Measurements from ENCODE around the gene PRMT7.

The PRMT7 gene

DNA sequence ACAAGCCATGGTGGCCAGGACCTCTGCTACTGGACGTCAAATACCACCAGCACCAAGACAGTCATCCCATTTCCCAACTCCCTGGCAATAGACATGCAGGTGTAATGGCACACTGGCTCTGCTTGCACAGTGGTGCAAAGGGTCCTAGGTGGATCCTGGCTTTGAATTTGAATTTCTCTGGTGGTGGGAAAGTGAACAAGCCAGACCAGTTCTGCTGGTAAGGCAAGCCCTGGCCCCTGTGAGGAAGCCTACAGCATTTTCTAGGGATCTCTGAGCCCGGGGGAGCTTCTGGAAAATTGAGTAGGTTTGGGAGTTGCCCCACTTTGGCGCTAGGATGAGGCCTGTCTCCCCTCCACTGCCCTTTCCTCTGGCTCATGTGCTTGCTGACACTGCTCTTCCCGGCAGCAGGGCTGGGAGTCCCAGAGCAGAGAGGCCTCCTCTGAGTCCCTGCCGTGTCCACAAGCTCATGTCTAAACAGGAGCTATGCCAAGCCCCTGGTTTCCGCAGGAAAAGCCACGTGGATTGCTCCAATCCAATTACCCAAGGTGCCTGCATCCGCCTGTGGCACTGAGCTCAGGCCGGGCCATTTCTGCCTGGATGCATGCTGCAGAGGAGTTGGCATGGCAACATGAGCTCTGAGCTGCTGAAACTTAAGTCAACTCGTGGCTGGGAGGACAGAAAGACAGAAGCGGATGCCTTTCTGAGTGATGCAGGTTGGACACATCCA is 67.0 kb downstream of the PRMT7 start:
- DNase-seq: no peak

DNA sequence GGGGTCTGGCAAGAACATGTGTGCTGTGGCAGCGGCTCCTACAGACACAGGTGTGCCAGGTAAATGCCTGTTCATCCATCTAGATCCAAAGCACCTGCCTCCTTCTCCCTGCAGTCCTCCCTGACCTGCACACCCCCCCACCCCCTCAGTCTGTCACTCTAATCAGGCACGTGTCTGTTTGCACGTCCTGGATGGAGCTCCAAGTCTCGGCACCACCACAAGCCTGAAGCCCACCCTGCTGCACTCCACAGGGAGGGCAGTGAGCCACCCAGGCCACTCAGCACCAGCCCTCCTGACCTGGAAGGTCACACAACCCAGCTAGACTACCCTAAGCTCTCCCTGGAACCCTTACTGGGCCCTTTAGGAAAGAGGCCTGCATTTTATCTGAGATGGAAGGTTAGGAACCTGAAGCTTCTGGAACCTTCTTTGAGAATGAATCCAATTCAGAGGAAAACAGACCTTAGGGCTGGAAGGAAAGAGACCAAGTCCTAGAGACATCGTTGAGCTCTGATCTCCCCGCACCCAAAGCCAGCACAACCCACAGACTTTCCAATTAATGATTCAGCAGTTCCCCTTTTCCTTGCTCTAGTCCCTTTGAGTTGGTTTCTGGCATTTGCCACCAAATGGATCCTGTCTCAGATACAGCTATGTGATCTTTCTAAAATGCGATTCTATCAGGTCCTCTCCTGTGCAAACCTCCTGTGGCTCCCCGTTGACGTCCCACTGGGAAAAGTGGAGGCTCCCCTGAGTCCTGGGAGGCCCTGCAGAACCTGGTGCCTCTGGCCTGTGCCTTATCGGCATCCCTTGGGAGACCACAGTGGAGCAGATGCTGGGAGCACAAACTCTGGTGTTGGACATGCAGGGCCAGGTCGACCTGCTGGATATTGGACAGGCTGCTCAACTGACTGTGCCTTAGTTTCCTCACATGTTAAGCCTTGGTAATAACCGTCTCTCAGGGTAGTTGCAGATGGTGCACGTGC is 67.9 kb downstream of the PRMT7 start:
- DNase-seq: no peak

DNA sequence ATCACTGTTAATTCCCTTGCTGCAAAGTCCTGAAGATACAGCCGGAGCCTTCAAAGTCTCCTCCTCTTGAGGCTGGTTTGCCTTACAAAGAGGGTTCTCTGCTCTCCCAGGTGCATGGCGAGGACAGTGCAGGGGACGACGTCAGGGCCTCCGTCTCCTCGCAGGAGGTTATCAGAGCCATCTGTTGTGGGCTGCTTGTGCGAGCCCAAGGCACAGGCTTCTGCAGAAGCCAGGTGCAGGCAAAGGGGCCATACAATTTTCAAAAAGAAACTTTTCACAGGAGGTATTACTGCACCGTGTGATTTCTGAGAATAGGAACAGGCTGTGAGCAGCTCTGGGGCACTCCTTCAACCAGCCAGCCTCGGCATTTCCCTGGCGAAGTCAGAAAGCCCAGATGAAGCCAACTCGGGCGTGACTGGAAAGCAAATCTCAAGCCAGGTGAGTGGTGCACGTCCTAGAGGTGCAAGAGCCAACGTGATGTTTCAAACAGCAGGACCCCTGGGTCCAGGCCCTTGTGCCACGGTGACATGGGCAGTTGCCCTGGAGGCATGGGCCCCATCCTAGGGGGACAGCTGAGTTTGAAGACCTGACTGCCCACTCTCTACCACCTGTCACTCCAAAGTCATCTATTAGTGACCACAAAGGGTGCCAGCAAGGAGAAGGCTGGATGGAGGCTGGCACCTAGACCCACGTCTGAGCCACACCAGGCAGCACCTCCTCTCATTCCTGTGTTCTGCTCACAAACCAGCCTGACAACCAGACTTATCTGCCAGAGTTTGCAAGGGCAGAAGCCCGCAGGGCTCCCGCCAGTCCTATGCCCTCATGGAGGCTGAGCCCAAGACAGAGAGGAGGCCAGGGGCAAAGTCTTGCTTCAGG is 68.9 kb downstream of the PRMT7 start:
- no peak for DNase-seq

DNA sequence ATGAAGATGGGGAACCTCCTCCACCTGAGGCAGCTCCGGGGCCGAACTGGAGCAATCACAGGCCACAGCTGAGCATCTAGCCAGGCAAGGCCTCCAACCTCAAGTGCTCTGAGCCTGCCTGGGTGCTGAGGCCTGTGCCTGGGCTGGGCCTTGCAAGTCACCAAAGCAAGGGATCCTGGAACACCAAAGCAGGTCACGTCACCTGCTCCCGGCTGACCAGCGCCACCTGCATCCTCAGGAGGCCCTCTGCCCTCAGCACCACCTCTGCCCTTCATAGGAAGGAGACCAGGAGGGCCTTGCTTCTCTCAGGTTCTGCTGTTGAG is 69.5 kb downstream of the PRMT7 start:
- no peak for DNase-seq

DNA sequence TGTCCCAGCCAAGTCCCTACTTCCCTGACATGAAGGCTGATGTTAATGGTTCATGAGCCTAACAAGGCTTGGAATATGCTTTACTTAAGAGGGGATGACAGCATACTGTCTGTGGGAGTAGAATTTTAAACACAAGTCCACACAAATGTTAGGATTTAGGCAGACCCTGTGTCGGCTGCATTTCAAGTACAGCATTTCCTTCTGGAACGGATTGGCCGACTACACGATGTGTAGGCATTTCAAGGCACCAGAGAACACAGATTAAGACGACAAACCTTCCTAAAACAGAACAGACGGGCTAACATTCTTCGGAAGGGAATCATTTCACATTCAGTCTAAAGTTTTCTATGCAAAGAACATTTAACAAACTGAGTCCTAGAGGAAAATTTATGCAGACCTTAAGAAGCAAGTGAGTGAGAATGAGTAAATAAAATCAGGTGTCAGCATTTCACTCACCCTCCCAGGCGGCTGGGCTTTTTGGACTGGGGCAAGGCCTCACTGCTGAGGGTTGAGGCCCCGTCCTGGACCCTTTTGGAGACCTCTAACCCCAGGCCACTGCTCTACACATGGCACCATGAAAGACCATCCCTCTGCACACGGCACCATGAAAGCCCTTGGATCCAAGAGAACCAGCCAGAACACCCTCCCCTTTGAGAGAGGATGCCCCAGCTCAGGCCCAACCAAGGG is 70.0 kb downstream of the PRMT7 start:
- no peak for DNase-seq

DNA sequence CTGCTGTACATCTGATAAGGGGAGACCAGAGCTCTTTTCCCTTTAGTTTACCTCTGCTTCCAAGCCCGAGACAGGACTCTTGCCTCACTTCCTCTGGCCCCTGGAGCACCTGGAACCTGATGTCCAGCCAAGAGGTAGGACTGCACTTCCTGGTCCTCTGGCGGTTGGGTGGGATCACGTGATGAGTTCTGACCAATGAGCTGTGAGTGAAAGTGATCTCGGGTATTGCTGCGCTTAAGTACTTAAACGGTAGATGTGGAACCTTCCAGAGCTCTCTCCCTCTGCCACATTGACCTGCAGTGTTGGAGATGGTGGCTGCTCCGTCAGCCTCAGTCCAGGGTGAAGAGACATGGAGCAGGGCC is 70.5 kb downstream of the PRMT7 start:
- no peak for DNase-seq

DNA sequence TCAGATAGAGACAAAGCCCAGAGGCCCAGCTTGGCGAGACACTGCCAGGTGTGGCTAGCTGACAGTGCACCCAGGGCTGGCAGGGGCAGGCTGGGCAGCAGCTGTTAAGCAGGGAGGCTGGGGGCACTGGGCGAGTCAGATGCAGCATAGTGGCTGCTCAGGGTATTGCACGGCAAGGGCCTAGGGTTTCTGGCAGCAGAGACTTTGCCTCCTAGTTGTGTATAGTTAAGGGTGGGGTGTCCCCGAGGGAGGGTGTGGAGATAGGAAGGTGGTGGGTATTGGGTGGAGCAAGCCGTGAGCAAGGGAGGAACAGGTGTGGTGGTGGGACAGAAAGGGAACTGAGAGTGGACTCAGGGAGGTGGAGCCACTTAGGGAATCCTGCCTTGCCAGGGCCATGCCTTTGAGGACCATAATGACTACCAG is 71.5 kb downstream of the PRMT7 start:
- DNase-seq: peak; percentile 35

DNA sequence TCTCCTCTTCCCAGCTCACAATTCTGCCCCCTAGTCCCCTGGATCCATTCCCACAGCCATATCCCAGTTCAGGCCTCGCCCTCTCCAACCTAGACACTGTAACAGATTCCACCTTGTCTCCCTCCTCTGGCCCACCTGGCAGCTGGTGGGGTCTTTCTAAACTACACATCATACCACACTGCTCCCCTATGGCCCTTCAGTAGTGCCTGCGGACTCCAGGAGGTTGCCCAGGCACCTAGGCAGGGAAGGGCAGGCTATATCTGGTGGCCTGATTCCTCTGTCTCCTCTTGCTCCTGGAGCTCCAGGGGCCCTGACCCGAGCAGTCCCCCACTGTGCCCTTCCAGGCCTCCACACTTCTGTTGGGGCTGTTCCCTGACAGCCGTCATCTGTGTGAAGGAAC is 73.0 kb downstream of the PRMT7 start:
- no peak for DNase-seq

DNA sequence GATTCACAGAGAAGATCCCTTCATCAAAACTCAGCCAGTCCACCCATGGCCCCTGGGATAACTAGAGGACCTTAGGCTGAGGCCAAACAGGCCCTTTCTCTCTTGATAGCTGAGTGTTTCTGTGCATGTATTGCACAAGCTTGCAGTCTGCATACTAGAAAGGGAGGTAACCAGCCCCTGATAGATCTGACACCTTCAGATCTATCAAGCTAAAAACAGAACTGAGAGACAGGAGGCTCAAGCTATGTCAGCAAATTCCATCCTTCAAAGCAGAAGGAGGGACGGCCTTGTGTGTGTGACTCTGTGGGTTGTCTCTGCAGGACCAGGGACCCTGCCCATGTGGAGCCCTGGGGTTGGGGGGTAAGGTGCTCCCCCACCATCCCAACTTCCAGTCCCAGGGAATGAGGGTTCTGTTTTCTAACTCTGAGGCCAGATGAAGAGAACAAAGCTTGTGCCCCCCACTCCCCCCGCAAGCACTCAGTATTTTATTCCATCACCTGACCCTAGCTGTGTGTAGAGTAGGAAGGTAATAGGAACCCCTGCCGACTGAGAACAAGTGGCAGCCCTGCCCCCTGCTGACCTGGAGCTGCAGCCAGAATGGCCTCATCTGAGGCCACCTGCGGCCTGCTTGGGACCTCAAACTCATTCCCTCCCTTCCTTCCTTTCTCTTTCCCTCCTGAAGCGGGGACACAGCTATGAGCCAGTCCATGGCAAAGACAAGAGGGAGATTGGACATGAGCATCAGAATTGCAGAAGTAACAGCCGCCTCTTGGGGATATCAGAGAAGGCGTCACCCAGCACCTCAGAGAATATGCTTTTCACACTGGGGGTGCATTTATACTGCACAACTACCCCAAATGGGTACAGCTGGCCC is 73.7 kb downstream of the PRMT7 start:
- DNase-seq: no peak

DNA sequence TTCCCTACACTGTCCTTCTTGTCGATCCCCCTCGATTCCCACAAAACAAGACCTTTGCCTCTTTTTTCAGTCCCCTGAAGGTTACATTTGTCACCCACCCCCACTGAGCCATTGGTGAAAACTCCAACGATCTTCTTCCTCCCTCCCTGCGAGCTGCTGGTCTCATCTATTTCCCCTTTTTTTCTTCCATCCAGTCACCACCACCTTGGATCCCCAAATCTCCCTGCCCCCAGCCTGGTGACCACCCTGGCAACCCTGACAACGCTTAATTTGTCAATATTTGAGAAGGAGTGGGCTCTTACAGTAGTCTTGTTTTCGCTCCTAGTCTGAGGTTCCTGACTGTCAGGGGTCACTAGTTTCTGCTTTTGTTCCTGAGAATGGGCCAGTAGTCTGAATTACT is 74.6 kb downstream of the PRMT7 start:
- no peak for DNase-seq

DNA sequence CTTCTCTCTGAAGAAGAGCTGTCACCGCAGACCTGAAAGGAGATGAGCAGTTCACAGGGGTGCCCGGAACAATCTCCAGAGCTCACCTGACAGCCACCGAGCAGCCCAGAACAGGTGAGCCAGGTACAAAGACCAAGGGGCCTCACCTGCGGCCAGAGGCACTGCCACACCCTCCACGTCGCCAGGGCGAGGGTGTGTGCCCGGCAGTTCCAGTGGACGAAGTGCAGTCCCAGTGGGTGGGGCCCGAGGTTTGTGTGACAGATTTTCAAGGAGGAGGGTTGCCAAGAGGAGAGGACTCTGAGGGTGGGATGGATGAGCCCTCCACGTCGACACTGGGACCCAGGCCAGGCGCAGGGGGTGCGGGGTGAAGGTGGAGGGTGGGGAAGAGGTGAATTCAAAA is 75.8 kb downstream of the PRMT7 start:
- no peak for DNase-seq

DNA sequence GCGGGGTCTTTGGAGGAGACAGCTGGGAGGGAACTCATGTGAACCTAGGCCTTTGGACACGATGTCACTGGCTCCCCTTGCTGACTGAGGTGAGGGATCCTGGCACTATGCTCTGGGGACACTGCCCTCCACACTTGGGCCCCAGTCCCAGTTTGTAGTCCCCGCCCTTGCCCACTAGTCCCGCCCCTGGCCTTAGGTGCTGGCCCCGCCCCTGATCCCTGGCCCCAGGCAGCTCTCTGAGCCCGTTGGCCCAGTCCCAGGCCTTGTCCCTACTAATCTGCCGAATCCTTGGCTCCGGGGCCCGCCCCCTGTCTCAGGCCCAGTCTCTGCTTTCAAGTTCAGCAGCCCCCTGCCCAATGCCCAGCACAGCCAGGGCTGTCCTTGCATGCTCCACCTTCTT is 76.5 kb downstream of the PRMT7 start:
- DNase-seq: no peak

DNA sequence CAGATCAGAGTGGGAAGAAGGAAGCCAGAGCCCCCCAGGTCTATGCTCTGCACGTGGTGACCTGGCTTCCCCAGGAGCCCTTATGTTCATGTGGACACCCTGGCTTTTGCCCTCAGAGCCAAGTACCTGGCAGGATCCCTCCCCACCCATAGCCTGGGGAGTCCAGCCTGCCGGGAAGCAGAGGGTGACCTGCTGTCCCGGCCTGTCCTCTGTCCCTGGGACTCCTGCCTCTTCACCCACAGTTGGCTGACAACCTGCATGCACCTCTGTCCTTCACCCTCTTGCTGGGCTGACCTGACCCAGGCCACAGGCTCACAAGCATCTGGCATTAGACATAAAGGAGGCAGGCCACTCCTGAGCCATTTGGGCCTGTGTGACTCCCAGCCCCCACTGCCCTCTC is 77.3 kb downstream of the PRMT7 start:
- no peak for DNase-seq

DNA sequence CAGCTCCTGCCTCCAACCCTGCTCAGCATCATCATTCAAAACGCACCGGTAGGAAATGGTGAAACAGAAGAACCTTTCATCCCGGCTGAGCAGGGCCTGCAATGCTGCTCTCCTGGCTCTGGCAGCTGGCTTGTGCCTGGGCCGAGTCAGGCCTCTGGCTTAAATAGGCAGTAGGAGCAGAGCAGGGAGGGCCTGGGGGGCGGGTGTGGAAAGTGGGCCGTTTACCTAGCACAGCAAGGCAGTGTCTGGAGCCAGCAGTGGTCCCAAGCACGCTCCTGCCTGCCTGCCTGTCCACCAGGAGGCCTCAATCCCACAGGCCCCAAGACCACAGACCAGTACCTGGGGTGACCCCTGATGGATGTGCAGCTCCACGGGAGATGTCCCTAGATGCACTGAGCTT is 78.2 kb downstream of the PRMT7 start:
- no peak for DNase-seq

DNA sequence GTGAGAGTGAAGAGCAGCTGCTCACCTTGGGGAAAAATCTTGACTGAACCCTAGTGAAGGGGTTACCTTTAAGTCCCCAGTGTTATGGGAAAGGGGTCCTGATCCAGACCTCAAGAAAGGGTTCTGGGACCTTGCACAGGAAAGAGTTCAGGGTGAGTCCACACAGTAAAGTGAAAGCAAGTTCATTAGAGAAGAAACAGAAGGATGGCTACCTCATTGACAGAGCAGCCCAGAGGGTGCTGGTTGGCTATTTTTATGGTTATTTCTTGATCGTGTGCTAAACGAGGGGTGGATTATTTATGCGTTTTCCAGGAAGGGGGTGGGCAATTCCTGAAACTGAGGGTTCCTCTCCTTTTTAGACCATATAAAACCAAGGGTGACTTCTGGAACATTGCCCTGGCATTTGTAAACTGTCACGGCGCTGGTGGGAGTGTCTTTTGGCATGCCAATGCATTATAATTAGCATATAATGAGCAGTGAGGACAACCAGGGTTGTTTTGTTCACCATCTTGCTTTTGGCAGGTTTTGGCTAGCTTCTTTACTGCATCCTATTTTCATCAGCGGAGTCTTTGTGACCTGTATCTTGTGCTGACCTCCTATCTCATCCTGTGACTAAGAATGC is 79.0 kb downstream of the PRMT7 start:
- DNase-seq: no peak

DNA sequence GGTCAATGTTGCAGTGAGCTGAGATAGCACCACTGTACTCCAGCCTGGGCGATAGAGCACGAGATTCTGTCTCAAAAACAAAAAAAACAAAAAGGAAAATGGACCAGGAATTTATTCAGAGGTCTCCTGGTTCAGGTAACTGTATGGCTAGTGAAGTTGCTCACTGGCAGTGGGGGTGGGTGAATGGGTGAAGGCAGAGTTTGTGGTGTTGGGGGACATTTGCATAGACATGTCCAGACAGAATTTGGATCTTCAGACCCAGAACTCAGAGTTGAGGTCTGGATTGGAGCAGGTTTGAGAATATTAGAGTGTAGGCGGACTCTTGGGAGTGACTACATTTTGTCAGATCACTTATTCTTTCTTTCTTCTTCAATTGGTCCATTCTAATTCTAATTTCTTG is 82.5 kb downstream of the PRMT7 start:
- DNase-seq: no peak

DNA sequence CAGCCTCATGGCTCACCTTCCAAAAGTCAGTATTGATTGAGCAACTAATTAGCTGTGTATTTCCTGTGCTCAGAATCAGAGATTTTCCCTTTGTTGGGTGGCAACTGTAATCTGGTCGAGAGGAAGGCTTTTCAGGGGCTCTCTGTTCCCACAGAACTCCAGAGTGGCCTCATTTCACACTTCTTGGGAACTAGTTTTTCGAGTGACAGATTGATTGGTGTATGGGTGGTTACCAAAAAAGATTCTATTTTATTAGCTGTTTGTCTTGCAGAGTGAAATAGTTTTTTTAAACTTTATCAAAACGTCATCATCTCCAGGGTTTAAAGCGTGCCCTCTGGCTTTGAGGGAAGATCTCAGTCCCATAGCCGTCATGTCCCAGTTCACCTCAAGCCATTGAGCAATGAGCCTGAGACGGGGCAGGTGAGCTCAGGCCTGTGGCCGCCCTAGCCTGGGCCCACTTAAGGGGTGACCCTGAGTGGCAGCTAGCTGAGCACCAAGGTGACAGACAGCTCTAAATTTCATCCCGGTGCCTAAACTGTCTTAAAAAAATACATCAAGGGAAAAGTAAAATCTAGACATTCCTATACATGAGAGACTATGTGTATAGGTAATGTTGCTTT is 84.5 kb downstream of the PRMT7 start:
- DNase-seq: no peak

DNA sequence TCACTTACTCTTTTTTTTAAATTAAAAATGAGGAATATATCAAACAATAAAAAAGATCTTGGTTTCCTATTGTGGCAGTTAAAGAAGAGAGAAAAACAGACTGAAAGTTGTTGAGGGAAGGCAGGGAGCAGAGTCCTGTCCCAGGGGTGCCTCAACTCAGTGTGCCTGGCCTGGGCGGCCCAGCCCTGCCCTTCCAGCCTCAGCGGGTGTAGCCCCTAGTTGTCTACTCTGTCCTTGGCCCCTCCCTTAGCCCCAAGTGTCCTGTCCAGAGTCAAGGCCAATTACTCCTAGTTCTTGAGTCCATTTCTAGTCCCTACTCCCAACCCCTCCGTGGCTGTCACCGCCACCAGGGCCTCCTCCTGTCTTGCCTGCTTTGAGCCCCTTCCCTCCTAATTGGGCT is 85.0 kb downstream of the PRMT7 start:
- no peak for DNase-seq

DNA sequence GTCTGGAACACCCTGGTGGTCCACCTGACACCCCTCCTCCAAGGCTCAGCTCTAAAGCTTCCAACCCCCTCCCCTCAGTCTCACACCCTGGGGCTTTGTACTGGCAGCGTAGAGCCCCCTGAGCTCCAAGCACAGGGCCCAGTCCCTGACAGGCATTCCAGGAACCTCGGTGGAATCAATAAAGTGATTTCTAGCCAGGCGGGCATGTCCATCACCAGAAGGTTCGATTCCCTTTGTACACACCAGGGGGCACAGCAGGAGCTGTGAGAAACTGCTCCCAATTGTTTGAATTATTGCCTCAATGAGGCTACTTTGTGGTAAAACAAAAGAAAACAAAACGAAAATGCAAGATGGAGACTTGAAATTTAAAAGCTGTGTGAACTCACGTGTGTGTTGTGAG is 85.7 kb downstream of the PRMT7 start:
- peak; percentile 38 for DNase-seq

DNA sequence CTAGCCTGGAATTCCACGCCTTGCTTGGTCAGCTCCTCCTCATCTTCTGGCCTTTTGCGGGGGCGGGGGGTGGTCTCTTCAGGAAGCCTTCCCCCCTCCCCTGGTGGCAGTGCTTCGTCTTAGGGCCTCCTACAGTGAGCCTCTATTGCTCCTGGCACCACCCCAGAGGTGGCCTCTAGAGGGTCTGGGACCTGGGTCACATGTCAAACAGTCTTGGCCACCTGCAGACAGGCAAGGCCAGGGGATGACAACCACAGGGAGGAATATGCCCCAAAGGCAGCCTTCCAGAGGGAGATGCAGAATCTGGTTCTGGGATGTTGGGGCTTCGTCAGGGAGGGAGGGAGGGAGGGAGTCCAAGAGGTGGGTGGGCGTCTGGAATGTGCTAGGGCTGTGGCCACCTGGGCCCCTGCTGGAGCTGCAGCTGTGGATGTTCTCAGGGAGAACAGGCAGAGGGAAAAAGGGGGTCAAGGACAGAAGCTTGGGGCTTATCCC is 86.9 kb downstream of the PRMT7 start:
- DNase-seq: no peak

DNA sequence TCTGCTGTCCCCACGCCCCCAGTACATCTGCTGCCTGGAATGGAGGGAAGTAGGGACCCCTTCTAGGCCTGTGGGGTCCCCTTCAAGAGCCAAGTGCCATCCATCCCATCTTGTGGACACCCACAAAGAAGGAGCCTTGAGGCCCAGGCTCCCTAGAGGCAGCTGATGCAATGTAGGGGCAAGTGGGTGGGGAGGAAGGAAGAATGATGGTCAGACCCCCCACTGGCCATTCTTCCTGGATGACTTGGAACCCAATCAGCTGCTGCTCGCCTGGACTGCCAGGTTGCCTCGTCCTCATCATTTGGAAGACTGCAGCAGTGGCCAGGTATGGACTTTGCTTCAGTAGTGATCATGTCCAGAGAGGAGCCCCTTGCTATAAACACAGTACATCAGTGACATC is 88.6 kb downstream of the PRMT7 start:
- no peak for DNase-seq

Data from stimulated activated CD4-positive, alpha-beta T cell treated with anti-CD3 and anti-CD28 coated beads, Interleukin-1b, Interleukin-23, amount 100 ng/mL, for 48 hours (primary cell).